ENCODE measurements around the gene ANK2.

GRCh38 chr4:113073451-113074005, 24.1 kb downstream of the ANK2 start:
- TF ChIP-seq, protein P1, sequence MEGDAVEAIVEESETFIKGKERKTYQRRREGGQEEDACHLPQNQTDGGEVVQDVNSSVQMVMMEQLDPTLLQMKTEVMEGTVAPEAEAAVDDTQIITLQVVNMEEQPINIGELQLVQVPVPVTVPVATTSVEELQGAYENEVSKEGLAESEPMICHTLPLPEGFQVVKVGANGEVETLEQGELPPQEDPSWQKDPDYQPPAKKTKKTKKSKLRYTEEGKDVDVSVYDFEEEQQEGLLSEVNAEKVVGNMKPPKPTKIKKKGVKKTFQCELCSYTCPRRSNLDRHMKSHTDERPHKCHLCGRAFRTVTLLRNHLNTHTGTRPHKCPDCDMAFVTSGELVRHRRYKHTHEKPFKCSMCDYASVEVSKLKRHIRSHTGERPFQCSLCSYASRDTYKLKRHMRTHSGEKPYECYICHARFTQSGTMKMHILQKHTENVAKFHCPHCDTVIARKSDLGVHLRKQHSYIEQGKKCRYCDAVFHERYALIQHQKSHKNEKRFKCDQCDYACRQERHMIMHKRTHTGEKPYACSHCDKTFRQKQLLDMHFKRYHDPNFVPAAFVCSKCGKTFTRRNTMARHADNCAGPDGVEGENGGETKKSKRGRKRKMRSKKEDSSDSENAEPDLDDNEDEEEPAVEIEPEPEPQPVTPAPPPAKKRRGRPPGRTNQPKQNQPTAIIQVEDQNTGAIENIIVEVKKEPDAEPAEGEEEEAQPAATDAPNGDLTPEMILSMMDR (IDR thresholded peaks at IDR 0.05), result no peak
- TF ChIP-seq TCF7L2 (IDR thresholded peaks at IDR 0.05; ENCODE audit: low read depth, low read length) (no peak), SIN3A (IDR thresholded peaks at IDR 0.05; ENCODE audit: borderline replicate concordance, insufficient read depth, low read depth, low read length) (no peak), POLR2AphosphoS5 (IDR thresholded peaks at IDR 0.05; ENCODE audit: low read depth, low read length) (no peak)
- TF ChIP-seq, protein P2, sequence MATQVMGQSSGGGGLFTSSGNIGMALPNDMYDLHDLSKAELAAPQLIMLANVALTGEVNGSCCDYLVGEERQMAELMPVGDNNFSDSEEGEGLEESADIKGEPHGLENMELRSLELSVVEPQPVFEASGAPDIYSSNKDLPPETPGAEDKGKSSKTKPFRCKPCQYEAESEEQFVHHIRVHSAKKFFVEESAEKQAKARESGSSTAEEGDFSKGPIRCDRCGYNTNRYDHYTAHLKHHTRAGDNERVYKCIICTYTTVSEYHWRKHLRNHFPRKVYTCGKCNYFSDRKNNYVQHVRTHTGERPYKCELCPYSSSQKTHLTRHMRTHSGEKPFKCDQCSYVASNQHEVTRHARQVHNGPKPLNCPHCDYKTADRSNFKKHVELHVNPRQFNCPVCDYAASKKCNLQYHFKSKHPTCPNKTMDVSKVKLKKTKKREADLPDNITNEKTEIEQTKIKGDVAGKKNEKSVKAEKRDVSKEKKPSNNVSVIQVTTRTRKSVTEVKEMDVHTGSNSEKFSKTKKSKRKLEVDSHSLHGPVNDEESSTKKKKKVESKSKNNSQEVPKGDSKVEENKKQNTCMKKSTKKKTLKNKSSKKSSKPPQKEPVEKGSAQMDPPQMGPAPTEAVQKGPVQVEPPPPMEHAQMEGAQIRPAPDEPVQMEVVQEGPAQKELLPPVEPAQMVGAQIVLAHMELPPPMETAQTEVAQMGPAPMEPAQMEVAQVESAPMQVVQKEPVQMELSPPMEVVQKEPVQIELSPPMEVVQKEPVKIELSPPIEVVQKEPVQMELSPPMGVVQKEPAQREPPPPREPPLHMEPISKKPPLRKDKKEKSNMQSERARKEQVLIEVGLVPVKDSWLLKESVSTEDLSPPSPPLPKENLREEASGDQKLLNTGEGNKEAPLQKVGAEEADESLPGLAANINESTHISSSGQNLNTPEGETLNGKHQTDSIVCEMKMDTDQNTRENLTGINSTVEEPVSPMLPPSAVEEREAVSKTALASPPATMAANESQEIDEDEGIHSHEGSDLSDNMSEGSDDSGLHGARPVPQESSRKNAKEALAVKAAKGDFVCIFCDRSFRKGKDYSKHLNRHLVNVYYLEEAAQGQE (IDR thresholded peaks at IDR 0.05; ENCODE audit: insufficient read depth in 1 of 2, low read depth in 2 of 2, low read length in 1 of 2), result no peak

Measured in Panc1 (cell line).